Tibial nerve (tissue), 4 donors: ENCODE results near the gene GPR153. TPM values are rescaled to one million over a fixed set of nuclear protein-coding genes. Genes with fewer than 3 reads are reported as not detected.

Source experiments
- DNase-seq, 2 donors: peaks; one replicate each; pipeline ENCODE4 v3.0.0-alpha.2; 2019; ENCODE audit warnings: low spot score in 2 of 2
- H3K27ac ChIP-seq, 4 donors: fragments of 200-600 bp; sonication (generic) in 3 of 4; one replicate each; pipeline ENCODE4 v1.5.1; 2017 to 2019; ENCODE audit warnings: mild to moderate bottlenecking in 1 of 4
- H3K27me3 ChIP-seq, 2 donors: fragments of 200-600 bp; sonication (generic) in 1 of 2; one replicate each; pipeline versions ENCODE4 v1.5.1 to v1.6.0; 2017 to 2019
- H3K36me3 ChIP-seq, 3 donors: fragments of 200-600 bp; sonication (generic); one replicate each; pipeline ENCODE4 v1.5.1; 2018 to 2019
- H3K4me1 ChIP-seq, 4 donors: fragments of 200-600 bp; sonication (generic) in 3 of 4; one replicate each; pipeline ENCODE4 v1.5.1; 2017 to 2019
- H3K4me3 ChIP-seq, 4 donors: fragments of 200-600 bp; sonication (generic) in 3 of 4; one replicate each; pipeline ENCODE4 v1.5.1; 2017 to 2019; ENCODE audit warnings: mild to moderate bottlenecking in 1 of 4, moderate library complexity in 1 of 4
- H3K9me3 ChIP-seq, 4 donors: fragments of 200-600 bp; sonication (generic) in 3 of 4; one replicate each; pipeline ENCODE4 v1.5.1; 2017 to 2019
- EP300 ChIP-seq, 2 donors: sonication (generic); formaldehyde crosslinking; IDR thresholded peaks; one replicate each; pipeline ENCODE4 v1.6.1; 2017; ENCODE audit warnings: antibody characterized with exemption in 2 of 2, mild to moderate bottlenecking in 1 of 2
- POLR2A ChIP-seq, 2 donors: fragments of 450-650 bp; IDR thresholded peaks; one replicate each; pipeline ENCODE4 v1.6.1; 2017; ENCODE audit warnings: antibody characterized with exemption in 2 of 2, mild to moderate bottlenecking in 2 of 2, moderate library complexity in 2 of 2
- WGBS, 2 donors: methylation state at CpG; one replicate each; pipeline ENCODE4 v1.1.5; 2018; 5-methylcytosine and 5-hydroxymethylcytosine counted together
- total RNA-seq, 4 donors: library from RNA; depleted of rRNA; stranded (reverse); fragments of >200 nt; gene quantifications; one replicate each; pipeline ENCODE4 v1.1.0, GENCODE V29; 2016
- TF ChIP-seq, protein P1 (sequence below), 5 experiments: fragments of 200-600 bp in 3 of 5; fragments of 450-650 bp in 2 of 5; sonication (generic) in 3 of 5; IDR thresholded peaks; one replicate each; pipeline ENCODE4 v1.5.1; 2016 to 2019; ENCODE audit warnings: antibody characterized with exemption in 5 of 5, mild to moderate bottlenecking in 3 of 5, moderate library complexity in 2 of 5

Gene GPR153
- total RNA-seq, 4 donors from 2014 or later, result 10.3 to 12.7 (median 11.3) TPM

- H3K9me3 ChIP-seq, result no peaks in the 10 kb centered on the region
- 2 to 9% methylated on average over 5 to 16 of the region's 16 CpGs for WGBS, 2 donors
- no peak within 1 kb of the TSS for H3K27ac ChIP-seq
- H3K27me3 ChIP-seq, result peaks cover 3 to 97% of the 10 kb centered on the region in 2 donors
- DNase-seq, result no peak
- no peak within 1 kb of the TSS for H3K4me3 ChIP-seq
- no peaks in the 10 kb centered on the region for H3K36me3 ChIP-seq
- no peak for TF ChIP-seq EP300 (IDR thresholded peaks at IDR 0.05)
- TF ChIP-seq, protein P1, sequence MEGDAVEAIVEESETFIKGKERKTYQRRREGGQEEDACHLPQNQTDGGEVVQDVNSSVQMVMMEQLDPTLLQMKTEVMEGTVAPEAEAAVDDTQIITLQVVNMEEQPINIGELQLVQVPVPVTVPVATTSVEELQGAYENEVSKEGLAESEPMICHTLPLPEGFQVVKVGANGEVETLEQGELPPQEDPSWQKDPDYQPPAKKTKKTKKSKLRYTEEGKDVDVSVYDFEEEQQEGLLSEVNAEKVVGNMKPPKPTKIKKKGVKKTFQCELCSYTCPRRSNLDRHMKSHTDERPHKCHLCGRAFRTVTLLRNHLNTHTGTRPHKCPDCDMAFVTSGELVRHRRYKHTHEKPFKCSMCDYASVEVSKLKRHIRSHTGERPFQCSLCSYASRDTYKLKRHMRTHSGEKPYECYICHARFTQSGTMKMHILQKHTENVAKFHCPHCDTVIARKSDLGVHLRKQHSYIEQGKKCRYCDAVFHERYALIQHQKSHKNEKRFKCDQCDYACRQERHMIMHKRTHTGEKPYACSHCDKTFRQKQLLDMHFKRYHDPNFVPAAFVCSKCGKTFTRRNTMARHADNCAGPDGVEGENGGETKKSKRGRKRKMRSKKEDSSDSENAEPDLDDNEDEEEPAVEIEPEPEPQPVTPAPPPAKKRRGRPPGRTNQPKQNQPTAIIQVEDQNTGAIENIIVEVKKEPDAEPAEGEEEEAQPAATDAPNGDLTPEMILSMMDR (IDR thresholded peaks at IDR 0.05), result no peak
- peaks cover 0 to 50% (median 20%) of the 10 kb centered on the region in 4 donors for H3K4me1 ChIP-seq
These were observed 16.9 kb downstream of the GPR153 start, which contains the start of gene HES3 for GRCh38 chr1:6243993-6244392. HES3 (plus strand) TSS chr1:6244179; CDS start chr1:6244366, 187 bp downstream.

GRCh38 chr1:6243053-6243834 lies 17.7 kb downstream of the GPR153 start:
- Histone ChIP-seq H3K36me3 (no peaks in the 10 kb centered on the region), H3K9me3 (no peaks in the 10 kb centered on the region), H3K4me1 (peaks cover 0 to 46% (median 18%) of the 10 kb centered on the region in 4 donors), H3K27ac (no peak overlapping the region), H3K4me3 (no peak overlapping the region), H3K27me3 (peaks cover 3 to 97% of the 10 kb centered on the region in 2 donors)
- 21 to 29% methylated on average over 16 to 20 of the region's 20 CpGs for WGBS, 2 donors
- no peak for DNase-seq
- no peak for TF ChIP-seq EP300 (IDR thresholded peaks at IDR 0.05)

- DNase-seq, result no peak
- no peaks in the 10 kb centered on the region for H3K9me3 ChIP-seq
- WGBS, 2 donors, result 0 to 1% methylated on average over 30 to 33 of the region's 99 CpGs
- TF ChIP-seq, protein P1 (IDR thresholded peaks at IDR 0.05), result no peak
- TF ChIP-seq EP300 (IDR thresholded peaks at IDR 0.05) (no peak), POLR2A (IDR thresholded peaks at IDR 0.05) (no peak)
- peaks cover 3 to 88% of the 10 kb centered on the region in 2 donors for H3K27me3 ChIP-seq
- H3K4me1 ChIP-seq, result peaks cover 0 to 44% (median 18%) of the 10 kb centered on the region in 4 donors
- H3K27ac ChIP-seq, result no peak overlapping the region
- H3K4me3 ChIP-seq, result peak overlapping the region in 1 of 4 donors; percentile 23
- no peaks in the 10 kb centered on the region for H3K36me3 ChIP-seq
These were observed 18.8 kb downstream of the GPR153 start for GRCh38 chr1:6241887-6242740.

- H3K36me3 ChIP-seq, result no peaks in the 10 kb centered on the region
- H3K27ac ChIP-seq, result no peak overlapping the region
- TF ChIP-seq, protein P1 (IDR thresholded peaks at IDR 0.05), result no peak
- TF ChIP-seq EP300 (IDR thresholded peaks at IDR 0.05) (no peak), POLR2A (IDR thresholded peaks at IDR 0.05) (no peak)
- H3K4me1 ChIP-seq, result peaks cover 0 to 38% (median 16%) of the 10 kb centered on the region in 4 donors
- no peaks in the 10 kb centered on the region for H3K9me3 ChIP-seq
- DNase-seq, result no peak
- 24 to 29% methylated on average over 33 of the region's 33 CpGs for WGBS, 2 donors
- peaks cover 3 to 80% of the 10 kb centered on the region in 2 donors for H3K27me3 ChIP-seq
- no peak overlapping the region for H3K4me3 ChIP-seq
These were observed 19.6 kb downstream of the GPR153 start for GRCh38 chr1:6241107-6241886.
